ENCODE measurements around the gene MAN2B2. TPM values are rescaled to one million over a fixed set of nuclear protein-coding genes. Genes with fewer than 3 reads are reported as not detected.

The MAN2B2 gene
- total RNA-seq, 1 donor from 2014 or later: 4.7 TPM

GRCh38 chr4:6658209-6658595, 83.2 kb downstream of the MAN2B2 start:
- no peaks in the 10 kb centered on the region for H3K36me3 ChIP-seq (ENCODE audit: control insufficient read depth, insufficient read depth, low read length)
- no peak overlapping the region for H3K4me3 ChIP-seq (ENCODE audit: low read depth, low read length)
- no peaks in the 10 kb centered on the region for H3K27me3 ChIP-seq (ENCODE audit: control insufficient read depth, insufficient read depth, low read length)
- DNase-seq (ENCODE audit: low read depth) (no peak), FAIRE-seq (no peak)
- TF ChIP-seq CTCF (IDR thresholded peaks at IDR 0.05; ENCODE audit: insufficient read depth, low read length, severe bottlenecking): no peak

- H3K4me3 ChIP-seq (ENCODE audit: low read depth, low read length): peak overlapping the region; percentile 22
- FAIRE-seq (no peak), DNase-seq (ENCODE audit: low read depth) (no peak)
- H3K27me3 ChIP-seq (ENCODE audit: control insufficient read depth, insufficient read depth, low read length): peaks cover 3% of the 10 kb centered on the region
- no peak for TF ChIP-seq CTCF (IDR thresholded peaks at IDR 0.05; ENCODE audit: insufficient read depth, low read length, severe bottlenecking)
- H3K36me3 ChIP-seq (ENCODE audit: control insufficient read depth, insufficient read depth, low read length): no peaks in the 10 kb centered on the region
These were observed 83.6 kb downstream of the MAN2B2 start for GRCh38 chr4:6658597-6659075.

DNA sequence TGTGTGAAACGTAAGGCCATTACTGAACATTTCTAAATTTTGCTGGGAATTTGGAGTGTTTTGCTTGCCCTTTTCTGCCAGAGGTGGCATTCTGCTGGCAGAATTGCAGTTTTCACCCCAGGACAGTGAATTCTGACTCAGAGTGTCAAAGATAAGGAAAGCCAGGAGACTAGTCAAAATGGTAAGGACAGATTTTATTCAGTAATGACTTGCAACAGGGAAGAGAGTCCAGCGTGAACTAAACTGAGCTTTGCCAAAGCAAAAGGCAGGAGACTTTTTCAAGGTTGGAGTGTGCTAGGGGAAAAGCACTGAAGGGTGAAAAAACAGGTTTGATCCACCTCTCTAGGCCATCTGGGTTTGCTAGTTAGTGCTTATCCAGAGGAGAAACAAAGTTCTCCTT, 84.9 kb downstream of the MAN2B2 start:
- no peaks in the 10 kb centered on the region for H3K36me3 ChIP-seq (ENCODE audit: control insufficient read depth, insufficient read depth, low read length)
- DNase-seq (ENCODE audit: low read depth) (no peak), FAIRE-seq (no peak)
- no peak overlapping the region for H3K4me3 ChIP-seq (ENCODE audit: low read depth, low read length)
- peaks cover 6% of the 10 kb centered on the region for H3K27me3 ChIP-seq (ENCODE audit: control insufficient read depth, insufficient read depth, low read length)
- no peak for TF ChIP-seq CTCF (IDR thresholded peaks at IDR 0.05; ENCODE audit: insufficient read depth, low read length, severe bottlenecking)

DNA sequence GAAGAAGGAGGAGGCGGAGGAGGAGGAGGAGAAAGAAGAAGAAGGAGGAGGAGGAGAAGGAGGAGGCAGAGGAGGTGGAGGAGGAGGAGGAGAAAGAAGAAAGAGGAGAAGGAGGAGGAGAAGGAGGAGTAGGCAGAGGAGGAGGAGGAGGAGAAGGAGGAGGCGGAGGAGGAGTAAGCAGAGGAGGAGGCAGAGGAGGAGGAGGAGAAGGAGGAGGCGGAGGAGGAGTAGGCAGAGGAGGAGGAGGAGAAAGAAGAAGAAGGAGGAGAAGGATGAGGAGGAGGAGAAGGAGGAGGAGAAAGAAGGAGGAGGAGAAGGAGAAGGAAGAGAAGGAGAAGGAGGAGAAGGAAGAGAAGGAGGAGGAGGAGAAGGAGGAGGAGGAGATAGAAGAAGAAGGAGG, 85.4 kb downstream of the MAN2B2 start:
- Histone ChIP-seq H3K27me3 (ENCODE audit: control insufficient read depth, insufficient read depth, low read length) (peaks cover 6% of the 10 kb centered on the region), H3K36me3 (ENCODE audit: control insufficient read depth, insufficient read depth, low read length) (no peaks in the 10 kb centered on the region), H3K4me3 (ENCODE audit: low read depth, low read length) (no peak overlapping the region)
- no peak for TF ChIP-seq CTCF (IDR thresholded peaks at IDR 0.05; ENCODE audit: insufficient read depth, low read length, severe bottlenecking)
- DNase-seq (ENCODE audit: low read depth) (no peak), FAIRE-seq (no peak)

DNA sequence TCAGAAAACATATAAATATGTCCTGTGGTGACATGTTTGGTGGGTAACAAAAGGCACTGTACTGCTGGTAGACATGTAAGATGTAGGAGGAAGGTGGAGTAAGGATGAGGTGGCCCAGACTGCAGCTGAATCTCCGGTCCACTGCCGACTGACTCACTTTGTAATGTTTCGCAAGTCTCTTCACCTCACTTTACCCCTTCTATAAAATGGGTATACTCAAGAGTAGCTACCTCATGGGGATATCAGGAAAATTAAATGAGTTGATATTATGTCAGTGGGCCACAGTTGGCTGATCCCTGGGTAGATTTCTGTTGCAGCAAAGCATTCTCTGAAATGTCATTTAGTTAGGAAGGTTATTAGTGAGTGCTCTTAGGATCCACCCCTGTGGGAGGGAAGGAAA, 87.6 kb downstream of the MAN2B2 start:
- Histone ChIP-seq H3K4me3 (ENCODE audit: low read depth, low read length) (no peak overlapping the region), H3K27me3 (ENCODE audit: control insufficient read depth, insufficient read depth, low read length) (peaks cover 6% of the 10 kb centered on the region), H3K36me3 (ENCODE audit: control insufficient read depth, insufficient read depth, low read length) (no peaks in the 10 kb centered on the region)
- FAIRE-seq (no peak), DNase-seq (ENCODE audit: low read depth) (no peak)
- no peak for TF ChIP-seq CTCF (IDR thresholded peaks at IDR 0.05; ENCODE audit: insufficient read depth, low read length, severe bottlenecking)
